K562 (cell line): ENCODE data around the gene POLR1D.

Experiments used
- BRF2 ChIP-seq: IDR thresholded peaks from 3 replicates; pipeline ENCODE4 v1.6.1; 2011; ENCODE audit warnings: borderline replicate concordance, mild to moderate bottlenecking; ENCODE audit not compliant: insufficient read length, insufficient read depth
- CTCF ChIP-seq, 3 experiments: IDR thresholded peaks in 2 of 3; conservative IDR thresholded peaks in 1 of 3; 2 replicates each; pipeline ENCODE4 v1.5.1; 2011 to 2012; ENCODE audit warnings: low read length in 3 of 3, mild to moderate bottlenecking in 3 of 3, control low read depth in 2 of 3, improper control_type of control experiment in 1 of 3, inconsistent platforms in 1 of 3, low read depth in 1 of 3, mixed read lengths in 1 of 3, moderate library complexity in 1 of 3; ENCODE audit not compliant: insufficient read depth in 2 of 3
- MEF2A ChIP-seq: IDR thresholded peaks from 2 replicates; pipeline ENCODE4 v1.6.1; 2011; ENCODE audit warnings: low read depth, mild to moderate bottlenecking, low read length, moderate library complexity; ENCODE audit not compliant: control insufficient read depth
- SMAD3 ChIP-seq: fragments of 450-650 bp; formaldehyde crosslinking; conservative IDR thresholded peaks from 2 replicates; pipeline ENCODE4 v1.4.0; 2020; ENCODE audit warnings: mild to moderate bottlenecking
- SUPT5H ChIP-seq: fragments of 450-650 bp; IDR thresholded peaks from 2 replicates; pipeline ENCODE4 v1.6.1; 2016
- ZNF175 ChIP-seq: fragments of 200-800 bp; sonication (Bioruptor generic); IDR thresholded peaks from 2 replicates; pipeline ENCODE4 v1.6.1; 2016; ENCODE audit warnings: low read depth, mild to moderate bottlenecking, missing genetic modification characterization, missing compliant biosample characterization

- no peak for TF ChIP-seq CTCF (IDR thresholded peaks at IDR 0.05 in 2 of 3, conservative IDR thresholded peaks at IDR 0.05 in 1 of 3; ENCODE audit: insufficient read depth in 2 of 3, low read depth in 1 of 3, low read length in 3 of 3)
- no peak for TF ChIP-seq SUPT5H
- TF ChIP-seq BRF2 = no peak
- TF ChIP-seq SMAD3 = no peak
- TF ChIP-seq MEF2A = no peak
- no peak for TF ChIP-seq ZNF175 (CRISPR knock-in tag)
These were observed 28.4 kb upstream of the POLR1D start for GRCh38 chr13:27593267-27593666.
